Testis (tissue), 2 donors: ENCODE results near the gene DOCK9.

Experiments used
- POLR2A ChIP-seq: fragments of 450-650 bp; IDR thresholded peaks from one replicate; pipeline ENCODE4 v1.6.1; 2017; ENCODE audit warnings: antibody characterized with exemption, mild to moderate bottlenecking, moderate library complexity
- TF ChIP-seq, protein P1 (sequence below), 3 experiments: fragments of 450-650 bp in 2 of 3; fragments of 200-600 bp in 1 of 3; sonication (generic) in 1 of 3; IDR thresholded peaks; one replicate each; pipeline ENCODE4 v1.5.1; 2016 to 2019; ENCODE audit warnings: antibody characterized with exemption in 3 of 3, mild to moderate bottlenecking in 2 of 3, moderate library complexity in 1 of 3

DNA sequence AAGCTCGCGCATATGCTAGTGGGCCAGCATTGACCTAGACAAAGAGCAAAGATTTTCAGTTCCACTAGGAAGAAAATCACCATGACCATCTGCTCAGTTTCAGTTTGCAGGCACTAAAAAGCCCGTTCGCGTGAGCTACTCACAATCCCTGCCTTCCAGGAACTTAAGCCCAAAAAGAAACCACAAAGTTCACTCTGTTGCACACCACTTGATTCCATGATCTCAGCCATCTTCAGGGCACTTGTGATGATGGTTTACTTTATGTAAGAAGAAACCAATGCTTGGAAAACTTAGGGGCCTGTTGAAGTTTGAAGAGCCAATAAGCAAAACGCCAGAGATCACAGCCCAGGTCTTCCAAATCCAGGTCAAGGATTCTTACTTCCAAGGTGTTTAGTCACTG, 180.4 kb downstream of the DOCK9 start:
- TF ChIP-seq, protein P1, sequence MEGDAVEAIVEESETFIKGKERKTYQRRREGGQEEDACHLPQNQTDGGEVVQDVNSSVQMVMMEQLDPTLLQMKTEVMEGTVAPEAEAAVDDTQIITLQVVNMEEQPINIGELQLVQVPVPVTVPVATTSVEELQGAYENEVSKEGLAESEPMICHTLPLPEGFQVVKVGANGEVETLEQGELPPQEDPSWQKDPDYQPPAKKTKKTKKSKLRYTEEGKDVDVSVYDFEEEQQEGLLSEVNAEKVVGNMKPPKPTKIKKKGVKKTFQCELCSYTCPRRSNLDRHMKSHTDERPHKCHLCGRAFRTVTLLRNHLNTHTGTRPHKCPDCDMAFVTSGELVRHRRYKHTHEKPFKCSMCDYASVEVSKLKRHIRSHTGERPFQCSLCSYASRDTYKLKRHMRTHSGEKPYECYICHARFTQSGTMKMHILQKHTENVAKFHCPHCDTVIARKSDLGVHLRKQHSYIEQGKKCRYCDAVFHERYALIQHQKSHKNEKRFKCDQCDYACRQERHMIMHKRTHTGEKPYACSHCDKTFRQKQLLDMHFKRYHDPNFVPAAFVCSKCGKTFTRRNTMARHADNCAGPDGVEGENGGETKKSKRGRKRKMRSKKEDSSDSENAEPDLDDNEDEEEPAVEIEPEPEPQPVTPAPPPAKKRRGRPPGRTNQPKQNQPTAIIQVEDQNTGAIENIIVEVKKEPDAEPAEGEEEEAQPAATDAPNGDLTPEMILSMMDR (IDR thresholded peaks at IDR 0.05) = no peak
- TF ChIP-seq POLR2A = no peak
